SIG-M5 treated with dmso at 0.1 percent for 504 hours (cell line): ENCODE measurements around the gene ATXN7L1.

Source experiments
- DNase-seq: peaks from one replicate; lab custom pipeline; 2025; ENCODE audit not compliant: unreplicated experiment; lab: John Stamatoyannopoulos, UW

ATXN7L1 gene

GRCh38 chr7:105682341-105683060 is 193.9 kb downstream of the ATXN7L1 start:
- DNase-seq: peak; percentile 22

GRCh38 chr7:105680505-105681187 is 195.8 kb downstream of the ATXN7L1 start:
- no peak for DNase-seq

- peak; percentile 86 for DNase-seq
Observed at GRCh38 chr7:105678811-105679495, 197.4 kb downstream of the ATXN7L1 start.

GRCh38 chr7:105677817-105678573 is 198.4 kb downstream of the ATXN7L1 start:
- DNase-seq: peak; percentile 88

- DNase-seq: no peak
Observed at GRCh38 chr7:105677410-105677730, 199.0 kb downstream of the ATXN7L1 start.

GRCh38 chr7:105675934-105676371 is 200.4 kb downstream of the ATXN7L1 start:
- no peak for DNase-seq

GRCh38 chr7:105674200-105674920 is 202.0 kb downstream of the ATXN7L1 start:
- no peak for DNase-seq

- DNase-seq: no peak
Observed at GRCh38 chr7:105673367-105674084, 202.9 kb downstream of the ATXN7L1 start.

GRCh38 chr7:105672801-105673200 is 203.6 kb downstream of the ATXN7L1 start:
- DNase-seq: no peak

GRCh38 chr7:105666324-105666723 is 210.1 kb downstream of the ATXN7L1 start:
- no peak for DNase-seq

GRCh38 chr7:105665684-105666083 is 210.7 kb downstream of the ATXN7L1 start:
- DNase-seq: no peak

GRCh38 chr7:105664816-105665525 is 211.4 kb downstream of the ATXN7L1 start:
- peak; percentile 45 for DNase-seq

GRCh38 chr7:105662998-105663397 is 213.4 kb downstream of the ATXN7L1 start:
- DNase-seq: no peak

GRCh38 chr7:105661625-105662024 is 214.8 kb downstream of the ATXN7L1 start:
- DNase-seq: no peak

GRCh38 chr7:105656922-105657521 is 219.4 kb downstream of the ATXN7L1 start:
- DNase-seq: peak; percentile 37

GRCh38 chr7:105655500-105656380 is 220.7 kb downstream of the ATXN7L1 start:
- DNase-seq: no peak

- DNase-seq: no peak
Observed at GRCh38 chr7:105655067-105655466, 221.3 kb downstream of the ATXN7L1 start.

GRCh38 chr7:105654095-105654686 is 222.2 kb downstream of the ATXN7L1 start:
- no peak for DNase-seq
